SU-DHL-6 (cell line): ENCODE data around the gene OR2T34.

Experiments
- H2AFZ ChIP-seq: fragments of 200-600 bp; sonication (generic); 2 replicates; pipeline ENCODE4 v1.6.1; 2014; ENCODE audit warnings: low read depth, mild to moderate bottlenecking, moderate library complexity, mixed read lengths, antibody characterized with exemption, low read length; ENCODE audit not compliant: severe bottlenecking
- H3F3A ChIP-seq: fragments of 200-600 bp; shearing (Covaris generic); 2 replicates; pipeline ENCODE4 v1.6.0; 2016; ENCODE audit warnings: antibody characterized with exemption, mild to moderate bottlenecking; ENCODE audit not compliant: insufficient read depth
- H3K27ac ChIP-seq: fragments of 200-600 bp; sonication (generic); 2 replicates; pipeline ENCODE4 v1.5.1; 2016; ENCODE audit warnings: low read depth, mild to moderate bottlenecking, low read length, moderate library complexity, mixed read lengths
- H3K27me3 ChIP-seq: fragments of 200-600 bp; sonication (generic), shearing (Covaris generic); 2 replicates; pipeline ENCODE4 v1.6.0; 2014; ENCODE audit warnings: mild to moderate bottlenecking, low read length
- H3K36me3 ChIP-seq: fragments of 200-600 bp; sonication (generic); 2 replicates; pipeline ENCODE4 v1.6.1; 2014; ENCODE audit warnings: mild to moderate bottlenecking, low read length, mixed read lengths
- H3K4me2 ChIP-seq: fragments of 300-600, 200-600 bp; shearing (Covaris generic), sonication (generic); 2 replicates; pipeline ENCODE4 v1.6.0; 2014; ENCODE audit warnings: low read length, low read depth, mild to moderate bottlenecking; ENCODE audit not compliant: poor library complexity, severe bottlenecking
- H3K4me3 ChIP-seq: fragments of 200-600 bp; sonication (generic); 2 replicates; pipeline ENCODE4 v1.5.1; 2014; ENCODE audit warnings: antibody characterized with exemption, low read length, mild to moderate bottlenecking, mixed read lengths; ENCODE audit not compliant: insufficient read depth, poor library complexity, severe bottlenecking
- H3K79me2 ChIP-seq: fragments of 200-600 bp; sonication (generic); 2 replicates; pipeline ENCODE4 v1.6.1; 2014; ENCODE audit warnings: mild to moderate bottlenecking, low read length, moderate library complexity; ENCODE audit not compliant: insufficient read depth
- H3K9ac ChIP-seq: fragments of 200-600 bp; sonication (generic); 2 replicates; pipeline ENCODE4 v1.7.0; 2014; ENCODE audit warnings: mild to moderate bottlenecking, low read length
- H3K9me2 ChIP-seq: fragments of 200-600 bp; sonication (generic); replicated peaks from 2 replicates; pipeline ENCODE4 v1.6.1; 2014; ENCODE audit warnings: low read length; ENCODE audit not compliant: insufficient read depth
- H3K9me3 ChIP-seq: fragments of 200-600 bp; sonication (generic); 2 replicates; pipeline ENCODE4 v1.6.1; 2014; ENCODE audit warnings: low read length, mixed read lengths; ENCODE audit not compliant: insufficient read depth
- H4K20me1 ChIP-seq: fragments of 200-600 bp; sonication (generic); 2 replicates; pipeline ENCODE4 v1.6.1; 2014; ENCODE audit warnings: low read depth, mild to moderate bottlenecking, antibody characterized with exemption, low read length, moderate library complexity, mixed read lengths
- EZH2phosphoT487 ChIP-seq: fragments of 200-600 bp; sonication (generic), shearing (Covaris generic); conservative IDR thresholded peaks from 2 replicates; pipeline ENCODE4 v1.6.1; 2018; ENCODE audit warnings: mild to moderate bottlenecking, antibody characterized with exemption, low read length, moderate library complexity, mixed read lengths
- TF ChIP-seq, protein P1 (sequence below): fragments of 200-600 bp; sonication (generic); IDR thresholded peaks from one replicate; pipeline ENCODE4 v1.5.1; 2017; ENCODE audit warnings: antibody characterized with exemption, mild to moderate bottlenecking, low read length, moderate library complexity; ENCODE audit not compliant: insufficient read depth, poor library complexity, severe bottlenecking

Gene OR2T34

DNA sequence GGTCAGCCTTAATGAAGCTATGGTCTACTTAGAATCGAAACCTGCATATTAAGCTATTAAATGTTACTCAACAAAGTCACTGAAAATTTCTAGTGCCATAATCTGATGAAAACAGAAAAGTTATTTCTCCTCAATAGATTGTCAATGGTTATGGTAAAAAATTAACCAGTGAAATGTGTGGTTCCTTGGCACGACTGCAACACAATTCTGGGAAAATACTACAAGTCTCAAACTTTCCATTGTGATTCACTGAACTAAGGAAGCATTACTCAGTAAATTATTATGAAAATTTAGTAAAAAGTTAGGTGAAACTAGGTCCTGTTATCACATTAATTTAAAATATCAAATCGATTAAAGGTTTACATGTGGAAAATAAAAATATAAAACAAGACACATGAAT, 35.7 kb upstream of the OR2T34 start:
- Histone ChIP-seq H2AFZ (no peak overlapping the region), H3K27ac (no peak overlapping the region), H3K36me3 (no peaks in the 10 kb centered on the region), H3K79me2 (no peaks in the 10 kb centered on the region), H3K9ac (no peak overlapping the region), H3F3A (no peaks in the 10 kb centered on the region), H3K4me2 (no peak overlapping the region), H3K27me3 (no peaks in the 10 kb centered on the region), H4K20me1 (no peaks in the 10 kb centered on the region), H3K9me3 (no peaks in the 10 kb centered on the region), H3K9me2 (no peaks in the 10 kb centered on the region), H3K4me3 (no peak overlapping the region)
- TF ChIP-seq EZH2phosphoT487, result no peak
- TF ChIP-seq, protein P1, sequence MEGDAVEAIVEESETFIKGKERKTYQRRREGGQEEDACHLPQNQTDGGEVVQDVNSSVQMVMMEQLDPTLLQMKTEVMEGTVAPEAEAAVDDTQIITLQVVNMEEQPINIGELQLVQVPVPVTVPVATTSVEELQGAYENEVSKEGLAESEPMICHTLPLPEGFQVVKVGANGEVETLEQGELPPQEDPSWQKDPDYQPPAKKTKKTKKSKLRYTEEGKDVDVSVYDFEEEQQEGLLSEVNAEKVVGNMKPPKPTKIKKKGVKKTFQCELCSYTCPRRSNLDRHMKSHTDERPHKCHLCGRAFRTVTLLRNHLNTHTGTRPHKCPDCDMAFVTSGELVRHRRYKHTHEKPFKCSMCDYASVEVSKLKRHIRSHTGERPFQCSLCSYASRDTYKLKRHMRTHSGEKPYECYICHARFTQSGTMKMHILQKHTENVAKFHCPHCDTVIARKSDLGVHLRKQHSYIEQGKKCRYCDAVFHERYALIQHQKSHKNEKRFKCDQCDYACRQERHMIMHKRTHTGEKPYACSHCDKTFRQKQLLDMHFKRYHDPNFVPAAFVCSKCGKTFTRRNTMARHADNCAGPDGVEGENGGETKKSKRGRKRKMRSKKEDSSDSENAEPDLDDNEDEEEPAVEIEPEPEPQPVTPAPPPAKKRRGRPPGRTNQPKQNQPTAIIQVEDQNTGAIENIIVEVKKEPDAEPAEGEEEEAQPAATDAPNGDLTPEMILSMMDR, result no peak

DNA sequence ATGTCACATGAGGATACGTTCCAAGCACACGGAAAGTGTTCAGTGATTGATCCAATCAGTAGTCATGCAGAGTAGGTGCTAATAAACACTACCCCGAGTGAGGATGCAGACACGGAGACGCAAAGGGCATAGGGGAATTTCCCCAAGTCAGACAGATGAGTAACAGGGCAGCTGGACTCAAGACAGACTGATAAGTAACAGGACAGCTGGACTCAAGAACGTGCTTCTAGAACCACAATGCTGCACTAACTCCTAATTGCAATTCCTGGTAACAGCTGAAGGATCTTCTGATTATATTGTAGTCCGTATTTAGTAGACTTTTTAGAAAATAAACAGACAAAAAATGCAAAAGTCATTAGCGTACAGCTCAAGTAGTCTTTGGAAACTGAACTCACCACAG, 24.8 kb upstream of the OR2T34 start:
- Histone ChIP-seq H3K27me3 (no peaks in the 10 kb centered on the region), H3K27ac (no peak overlapping the region), H2AFZ (no peak overlapping the region), H3K79me2 (no peaks in the 10 kb centered on the region), H3K4me3 (no peak overlapping the region), H3F3A (no peaks in the 10 kb centered on the region), H3K9me2 (no peaks in the 10 kb centered on the region), H3K9ac (no peak overlapping the region), H3K4me2 (no peak overlapping the region), H4K20me1 (no peaks in the 10 kb centered on the region), H3K9me3 (no peaks in the 10 kb centered on the region), H3K36me3 (no peaks in the 10 kb centered on the region)
- TF ChIP-seq EZH2phosphoT487, result no peak
- TF ChIP-seq, protein P1, result no peak

DNA sequence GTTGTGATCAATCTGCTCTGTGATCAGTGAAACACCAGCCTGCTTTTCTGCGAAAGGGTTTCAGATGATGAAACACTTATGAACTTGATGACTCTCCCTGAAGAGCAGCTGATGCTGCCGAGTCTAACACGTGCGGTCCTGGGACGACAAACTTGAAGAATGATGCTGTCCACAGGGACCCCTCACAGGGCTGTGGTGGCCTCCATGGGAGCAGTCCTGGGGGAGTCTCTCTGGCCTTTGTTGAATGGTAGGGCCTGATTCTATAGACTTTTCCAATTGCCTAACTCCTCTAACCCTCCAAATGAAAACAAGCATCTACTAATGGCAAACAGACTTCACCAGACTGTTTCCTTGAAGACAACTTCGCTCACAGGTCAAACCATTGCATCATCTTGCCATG, 23.0 kb upstream of the OR2T34 start, which contains the start of gene OR2T10:
Gene OR2T10, minus strand, starts transcription at position 112 of the 400 bp plus-strand sequence. CDS start 3,932 bp downstream, outside the sequence.
- H2AFZ ChIP-seq, result no peak within 1 kb of the TSS
- no peak within 1 kb of the TSS for H3K9ac ChIP-seq
- no peaks in the 10 kb centered on the region for H3K9me3 ChIP-seq
- no peak for TF ChIP-seq EZH2phosphoT487
- TF ChIP-seq, protein P1, result no peak
- H4K20me1 ChIP-seq, result no peaks in the 10 kb centered on the region
- no peak within 1 kb of the TSS for H3K4me3 ChIP-seq
- H3K79me2 ChIP-seq, result no peaks in the 10 kb centered on the region
- no peaks in the 10 kb centered on the region for H3K27me3 ChIP-seq
- no peaks in the 10 kb centered on the region for H3K36me3 ChIP-seq
- no peak within 1 kb of the TSS for H3K27ac ChIP-seq
- no peaks in the 10 kb centered on the region for H3K9me2 ChIP-seq
- H3K4me2 ChIP-seq, result no peak within 1 kb of the TSS
- no peaks in the 10 kb centered on the region for H3F3A ChIP-seq
